GM21360 (cell line): ENCODE measurements around the gene RMDN2.
"Not testable (repeated sequence)": the region's sequence is repeated elsewhere in the genome, so short reads cannot be mapped to it uniquely, and the experiment has no call there.

Experiments used
- ATAC-seq: cut with Tn5 transposase; IDR thresholded peaks from one replicate; pipeline ENCODE4 v1.9.1; 2021; ENCODE audit warnings: mild to moderate bottlenecking, moderate library complexity; ENCODE audit not compliant: unreplicated experiment

Gene RMDN2

GRCh38 chr2:37984589-37984988 is 59.5 kb downstream of the RMDN2 start:
- ATAC-seq, result no peak

- ATAC-seq, result no peak
Observed at GRCh38 chr2:37985333-37985732, 60.2 kb downstream of the RMDN2 start.

- ATAC-seq, result no peak
Observed at GRCh38 chr2:37987098-37987775, 62.1 kb downstream of the RMDN2 start.

GRCh38 chr2:37992601-37993000 is 67.5 kb downstream of the RMDN2 start:
- ATAC-seq, result no peak

GRCh38 chr2:37993143-37993542 is 68.1 kb downstream of the RMDN2 start:
- ATAC-seq, result no peak

GRCh38 chr2:37997629-37998028 is 72.5 kb downstream of the RMDN2 start:
- no peak for ATAC-seq

- no peak for ATAC-seq
Observed at GRCh38 chr2:38000485-38001222, 75.6 kb downstream of the RMDN2 start.

GRCh38 chr2:38010187-38010586 is 85.1 kb downstream of the RMDN2 start:
- not testable (repeated sequence) for ATAC-seq

- no peak for ATAC-seq
Observed at GRCh38 chr2:38010995-38011394, 85.9 kb downstream of the RMDN2 start.

GRCh38 chr2:38013158-38013752 is 88.2 kb downstream of the RMDN2 start:
- no peak for ATAC-seq

- ATAC-seq, result no peak
Observed at GRCh38 chr2:38016219-38016618, 91.1 kb downstream of the RMDN2 start.

- no peak for ATAC-seq
Observed at GRCh38 chr2:38017836-38018235, 92.7 kb downstream of the RMDN2 start.

GRCh38 chr2:38020359-38021069 is 95.4 kb downstream of the RMDN2 start:
- ATAC-seq, result not testable (repeated sequence)

GRCh38 chr2:38021589-38021988 is 96.5 kb downstream of the RMDN2 start:
- ATAC-seq, result no peak

- ATAC-seq, result no peak
Observed at GRCh38 chr2:38026846-38027245, 101.8 kb downstream of the RMDN2 start.

GRCh38 chr2:38028829-38029228 is 103.7 kb downstream of the RMDN2 start:
- no peak for ATAC-seq

GRCh38 chr2:38029512-38029911 is 104.4 kb downstream of the RMDN2 start:
- ATAC-seq, result no peak

GRCh38 chr2:38030635-38031355 is 105.7 kb downstream of the RMDN2 start:
- ATAC-seq, result no peak

GRCh38 chr2:38032946-38033345 is 107.9 kb downstream of the RMDN2 start:
- no peak for ATAC-seq

GRCh38 chr2:38033646-38034045 is 108.6 kb downstream of the RMDN2 start:
- no peak for ATAC-seq

GRCh38 chr2:38035968-38036367 is 110.9 kb downstream of the RMDN2 start:
- no peak for ATAC-seq
